DMS53 treated with DMSO at 0.1 percent for 48 hours (cell line): ENCODE data around the gene YAF2.
"Not testable (repeated sequence)": the region's sequence is repeated elsewhere in the genome, so short reads cannot be mapped to it uniquely, and the experiment has no call there.

Experiments
- DNase-seq: peaks from one replicate; lab custom pipeline; 2025; ENCODE audit not compliant: unreplicated experiment; lab: John Stamatoyannopoulos, UW

Gene YAF2

GRCh38 chr12:42255221-42255865 is 17.3 kb upstream of the YAF2 start:
- DNase-seq = no peak

GRCh38 chr12:42252645-42253044 is 14.6 kb upstream of the YAF2 start:
- not testable (repeated sequence) for DNase-seq

GRCh38 chr12:42249033-42249432 is 11.0 kb upstream of the YAF2 start:
- DNase-seq = not testable (repeated sequence)

- no peak for DNase-seq
Observed at GRCh38 chr12:42240131-42240750, 2.2 kb upstream of the YAF2 start.

- DNase-seq = no peak
Observed at GRCh38 chr12:42237853-42238239, 202 bp downstream of the YAF2 start.

GRCh38 chr12:42237052-42237852 is 796 bp downstream of the YAF2 start:
- DNase-seq = peak; percentile 94

- DNase-seq = no peak
Observed at GRCh38 chr12:42236017-42236416, 2.0 kb downstream of the YAF2 start.

- DNase-seq = no peak
Observed at GRCh38 chr12:42235426-42235825, 2.6 kb downstream of the YAF2 start.

- no peak for DNase-seq
Observed at GRCh38 chr12:42234970-42235369, 3.1 kb downstream of the YAF2 start.

- DNase-seq = not testable (repeated sequence)
Observed at GRCh38 chr12:42227525-42227924, 10.5 kb downstream of the YAF2 start.

GRCh38 chr12:42224501-42224900 is 13.5 kb downstream of the YAF2 start:
- not testable (repeated sequence) for DNase-seq

GRCh38 chr12:42222724-42223123 is 15.3 kb downstream of the YAF2 start:
- DNase-seq = no peak

GRCh38 chr12:42221726-42222125 is 16.3 kb downstream of the YAF2 start:
- DNase-seq = no peak

GRCh38 chr12:42217656-42218055 is 20.4 kb downstream of the YAF2 start:
- no peak for DNase-seq

GRCh38 chr12:42216737-42217136 is 21.3 kb downstream of the YAF2 start:
- DNase-seq = no peak

- not testable (repeated sequence) for DNase-seq
Observed at GRCh38 chr12:42215759-42216158, 22.3 kb downstream of the YAF2 start.

GRCh38 chr12:42213954-42214426 is 24.1 kb downstream of the YAF2 start:
- DNase-seq = no peak

GRCh38 chr12:42213023-42213422 is 25.0 kb downstream of the YAF2 start:
- DNase-seq = peak; percentile 90

- DNase-seq = no peak
Observed at GRCh38 chr12:42208574-42208973, 29.5 kb downstream of the YAF2 start.

GRCh38 chr12:42204819-42205218 is 33.2 kb downstream of the YAF2 start:
- no peak for DNase-seq

GRCh38 chr12:42204362-42204761 is 33.7 kb downstream of the YAF2 start:
- DNase-seq = no peak

- no peak for DNase-seq
Observed at GRCh38 chr12:42201063-42201462, 37.0 kb downstream of the YAF2 start.
